ENCODE results near the gene LRRC38. TPM values are rescaled to one million over a fixed set of nuclear protein-coding genes. Genes with fewer than 3 reads are reported as not detected.

Gene LRRC38
- total and polyA plus RNA-seq, 7 donors, result 2.9 to 26.8 (median 7.0) TPM

GRCh38 chr1:13487143-13487868, 26.5 kb downstream of the LRRC38 start:
- Histone ChIP-seq H3K27ac (peak overlapping the region; percentile 79), H3K27me3 (ENCODE audit: insufficient read depth in 3 of 3, low read length in 2 of 3) (no peaks in the 10 kb centered on the region), H3K4me3 (no peak overlapping the region), H3K4me1 (peaks cover 33% of the 10 kb centered on the region), H3K36me3 (ENCODE audit: insufficient read depth in 1 of 2, low read depth in 1 of 2) (no peaks in the 10 kb centered on the region), H3K9me3 (no peaks in the 10 kb centered on the region)
- DNase-seq, result peak; percentile 82 to 94
- TF ChIP-seq CTCF (IDR thresholded peaks at IDR 0.05), result no peak
- 30 to 51% (median 35%) methylated on average over 16 to 17 of the region's 17 CpGs for WGBS, 3 donors
- intact Hi-C loops (cut with DNase I), result loop anchor here in 1 of 2 donors (5.0 kb wide), 1 partner anchor 55 kb away; no protein-coding TSS in a partner anchor
- ATAC-seq, result peak; percentile 96 to 97 (median 97)

GRCh38 chr1:13483946-13484345, 29.9 kb downstream of the LRRC38 start:
- DNase-seq (no peak), ATAC-seq (no peak)
- no peaks in the 10 kb centered on the region for H3K9me3 ChIP-seq
- no peaks in the 10 kb centered on the region for H3K36me3 ChIP-seq (ENCODE audit: insufficient read depth in 1 of 2, low read depth in 1 of 2)
- H3K27me3 ChIP-seq (ENCODE audit: insufficient read depth in 3 of 3, low read length in 2 of 3), result no peaks in the 10 kb centered on the region
- no peak for TF ChIP-seq CTCF (IDR thresholded peaks at IDR 0.05)
- H3K4me1 ChIP-seq, result peaks cover 33% of the 10 kb centered on the region
- 80 to 90% (median 86%) methylated on average over 10 to 12 of the region's 12 CpGs for WGBS, 3 donors
- intact Hi-C loops (cut with DNase I), result no loop called here
- H3K4me3 ChIP-seq, result no peak overlapping the region
- peak overlapping the region; percentile 58 for H3K27ac ChIP-seq

GRCh38 chr1:13482600-13482999, 31.2 kb downstream of the LRRC38 start:
- peaks cover 27% of the 10 kb centered on the region for H3K4me1 ChIP-seq
- intact Hi-C loops (cut with DNase I), result no loop called here
- ATAC-seq (no peak), DNase-seq (no peak)
- no peaks in the 10 kb centered on the region for H3K27me3 ChIP-seq (ENCODE audit: insufficient read depth in 3 of 3, low read length in 2 of 3)
- TF ChIP-seq CTCF (IDR thresholded peaks at IDR 0.05), result no peak
- no peaks in the 10 kb centered on the region for H3K36me3 ChIP-seq (ENCODE audit: insufficient read depth in 1 of 2, low read depth in 1 of 2)
- peaks cover 7% of the 10 kb centered on the region for H3K9me3 ChIP-seq
- 55 to 58% (median 56%) methylated on average over 4 of the region's 4 CpGs for WGBS, 3 donors
- no peak overlapping the region for H3K4me3 ChIP-seq
- peak overlapping the region; percentile 70 for H3K27ac ChIP-seq

- intact Hi-C loops (cut with DNase I), result no loop called here
- Histone ChIP-seq H3K27ac (no peak overlapping the region), H3K9me3 (peaks cover 7% of the 10 kb centered on the region), H3K27me3 (ENCODE audit: insufficient read depth in 3 of 3, low read length in 2 of 3) (no peaks in the 10 kb centered on the region), H3K4me3 (no peak overlapping the region), H3K36me3 (ENCODE audit: insufficient read depth in 1 of 2, low read depth in 1 of 2) (peaks cover 0 to 14% of the 10 kb centered on the region in 2 donors), H3K4me1 (peaks cover 12% of the 10 kb centered on the region)
- DNase-seq (no peak), ATAC-seq (no peak)
- no peak for TF ChIP-seq CTCF (IDR thresholded peaks at IDR 0.05)
- WGBS, 3 donors, result 52 to 72% (median 57%) methylated on average over 11 of the region's 11 CpGs
Measured at GRCh38 chr1:13479171-13479856, 34.5 kb downstream of the LRRC38 start.

Measured in psoas muscle (tissue), 8 donors.